ENCODE data around the gene BBS9. TPM values are rescaled to one million over a fixed set of nuclear protein-coding genes. Genes with fewer than 3 reads are reported as not detected.

The BBS9 gene
- total RNA-seq, 2 donors from 2014 or later = 14.2 to 23.6 TPM

DNA sequence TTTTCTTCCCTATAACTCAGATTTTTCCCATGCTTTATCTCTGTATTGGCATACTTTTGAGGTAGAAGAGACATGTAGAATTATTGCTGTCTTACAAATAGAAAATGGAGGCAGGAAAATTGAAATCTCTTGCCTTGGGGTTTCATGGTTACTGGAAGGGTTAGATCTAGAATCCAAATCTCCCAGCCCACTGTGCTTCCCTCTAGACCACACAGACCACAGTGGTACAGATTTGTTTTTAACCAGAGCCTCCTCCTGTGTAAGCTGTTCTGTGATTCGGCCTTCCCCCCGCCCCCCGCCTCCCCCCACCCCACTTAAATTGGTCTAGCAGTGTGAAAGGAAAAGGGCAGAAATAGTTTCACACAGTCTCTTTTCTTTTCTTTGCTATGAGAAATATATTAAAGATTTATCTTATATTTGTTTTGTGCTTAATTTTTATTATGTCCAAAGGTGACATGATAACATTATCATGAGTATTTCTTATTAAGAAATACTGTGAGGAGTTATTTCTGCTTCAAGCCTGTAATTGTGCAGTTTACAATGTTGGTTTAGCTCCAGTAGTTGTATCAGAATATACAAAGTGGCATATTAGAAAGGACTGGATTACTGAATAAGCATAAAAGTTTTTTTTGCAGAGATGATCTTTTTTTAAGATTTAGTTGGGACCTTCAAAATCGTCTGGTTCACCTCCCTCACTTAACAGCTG is 407.2 kb downstream of the BBS9 start:
- 19 to 42% methylated on average over 2 to 4 of the region's 4 CpGs for WGBS, 2 donors
- intact Hi-C loops (cut with DNase I) = no loop called here
- Histone ChIP-seq H3K27me3 (no peaks in the 10 kb centered on the region), H3K36me3 (replicated peaks in 1 of 2; ENCODE audit: insufficient read depth in 1 of 2, low read depth in 2 of 2) (no peaks in the 10 kb centered on the region), H3K4me1 (no peaks in the 10 kb centered on the region), H3K9me3 (peaks cover 0 to 4% (median 0%) of the 10 kb centered on the region in 3 donors), H3K4me3 (no peak overlapping the region), H3K27ac (no peak overlapping the region)
- ATAC-seq = no peak
- DNase-seq = no peak
- TF ChIP-seq, protein P1, sequence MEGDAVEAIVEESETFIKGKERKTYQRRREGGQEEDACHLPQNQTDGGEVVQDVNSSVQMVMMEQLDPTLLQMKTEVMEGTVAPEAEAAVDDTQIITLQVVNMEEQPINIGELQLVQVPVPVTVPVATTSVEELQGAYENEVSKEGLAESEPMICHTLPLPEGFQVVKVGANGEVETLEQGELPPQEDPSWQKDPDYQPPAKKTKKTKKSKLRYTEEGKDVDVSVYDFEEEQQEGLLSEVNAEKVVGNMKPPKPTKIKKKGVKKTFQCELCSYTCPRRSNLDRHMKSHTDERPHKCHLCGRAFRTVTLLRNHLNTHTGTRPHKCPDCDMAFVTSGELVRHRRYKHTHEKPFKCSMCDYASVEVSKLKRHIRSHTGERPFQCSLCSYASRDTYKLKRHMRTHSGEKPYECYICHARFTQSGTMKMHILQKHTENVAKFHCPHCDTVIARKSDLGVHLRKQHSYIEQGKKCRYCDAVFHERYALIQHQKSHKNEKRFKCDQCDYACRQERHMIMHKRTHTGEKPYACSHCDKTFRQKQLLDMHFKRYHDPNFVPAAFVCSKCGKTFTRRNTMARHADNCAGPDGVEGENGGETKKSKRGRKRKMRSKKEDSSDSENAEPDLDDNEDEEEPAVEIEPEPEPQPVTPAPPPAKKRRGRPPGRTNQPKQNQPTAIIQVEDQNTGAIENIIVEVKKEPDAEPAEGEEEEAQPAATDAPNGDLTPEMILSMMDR (IDR thresholded peaks at IDR 0.05) = no peak
- no peak for TF ChIP-seq POLR2A (IDR thresholded peaks at IDR 0.05)

DNA sequence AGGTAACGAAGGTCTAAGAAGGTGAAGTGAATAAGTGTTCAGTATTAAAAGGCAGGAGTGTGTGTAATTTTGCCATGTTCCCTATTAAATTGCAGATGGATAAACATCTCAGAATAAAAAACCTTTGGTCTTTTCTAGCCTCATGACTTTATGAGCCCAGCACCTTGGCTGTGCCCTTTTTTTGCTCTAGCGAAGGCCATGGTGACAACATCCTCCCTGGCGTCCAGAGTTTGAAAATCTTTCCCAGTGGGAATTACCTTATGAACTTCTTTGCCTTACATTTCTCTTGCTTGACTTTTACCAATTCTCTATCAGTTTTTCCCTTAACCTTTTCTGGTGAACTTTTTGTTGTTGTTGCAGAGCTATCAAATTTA is 407.7 kb downstream of the BBS9 start:
- no peak for TF ChIP-seq POLR2A (IDR thresholded peaks at IDR 0.05)
- TF ChIP-seq, protein P1 (IDR thresholded peaks at IDR 0.05) = no peak
- no peaks in the 10 kb centered on the region for H3K36me3 ChIP-seq (replicated peaks in 1 of 2; ENCODE audit: insufficient read depth in 1 of 2, low read depth in 2 of 2)
- ATAC-seq = no peak
- no peak overlapping the region for H3K27ac ChIP-seq
- DNase-seq = no peak
- H3K27me3 ChIP-seq = no peaks in the 10 kb centered on the region
- peaks cover 0 to 4% (median 0%) of the 10 kb centered on the region in 3 donors for H3K9me3 ChIP-seq
- 92 to 95% methylated on average over 3 of the region's 3 CpGs for WGBS, 2 donors
- H3K4me1 ChIP-seq = no peaks in the 10 kb centered on the region
- H3K4me3 ChIP-seq = no peak overlapping the region
- intact Hi-C loops (cut with DNase I) = no loop called here

- Histone ChIP-seq H3K4me3 (no peak overlapping the region), H3K9me3 (peaks cover 0 to 4% (median 0%) of the 10 kb centered on the region in 3 donors), H3K4me1 (no peaks in the 10 kb centered on the region), H3K27ac (no peak overlapping the region), H3K27me3 (no peaks in the 10 kb centered on the region), H3K36me3 (replicated peaks in 1 of 2; ENCODE audit: insufficient read depth in 1 of 2, low read depth in 2 of 2) (no peaks in the 10 kb centered on the region)
- no peak for TF ChIP-seq POLR2A (IDR thresholded peaks at IDR 0.05)
- TF ChIP-seq, protein P1 (IDR thresholded peaks at IDR 0.05) = no peak
- no peak for DNase-seq
- intact Hi-C loops (cut with DNase I) = no loop called here
- WGBS, 2 donors = 93 to 94% methylated on average over 2 of the region's 2 CpGs
- ATAC-seq = no peak
Measured at GRCh38 chr7:33539198-33539597, 409.8 kb downstream of the BBS9 start.

DNA sequence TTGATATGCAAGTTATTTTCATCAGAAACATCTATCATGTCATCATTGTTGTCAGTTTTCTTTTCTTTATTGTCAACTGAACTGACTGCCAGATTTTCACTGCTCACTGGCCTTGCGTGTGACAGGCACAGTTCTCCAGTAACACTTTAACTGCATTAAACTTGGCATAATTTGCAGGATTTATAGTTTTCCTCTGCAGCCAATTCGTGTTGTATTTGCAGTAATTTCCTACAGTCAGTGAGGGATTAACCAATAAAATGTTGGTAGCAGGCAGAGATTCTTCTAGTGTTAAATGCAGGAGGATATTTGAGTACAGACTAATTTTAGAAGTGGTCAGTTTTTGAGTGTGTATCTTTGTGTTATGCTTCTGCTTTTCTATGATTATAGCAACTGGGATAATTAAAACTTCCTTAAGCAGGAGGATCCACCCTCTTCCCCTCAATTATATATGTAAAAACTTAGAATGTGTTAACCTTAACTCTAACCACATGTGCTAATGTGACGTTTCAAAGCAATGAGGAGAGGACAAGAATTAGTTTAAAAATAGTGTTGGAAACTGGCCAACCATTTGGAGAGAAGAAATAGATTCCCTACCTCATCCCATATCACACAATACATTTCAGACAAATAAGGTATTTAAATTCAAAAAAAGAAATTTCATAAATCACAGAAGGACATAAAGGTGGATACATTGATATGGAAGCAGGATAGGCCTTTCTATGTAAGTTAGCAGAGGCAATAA is 410.5 kb downstream of the BBS9 start:
- intact Hi-C loops (cut with DNase I) = no loop called here
- Histone ChIP-seq H3K4me3 (no peak overlapping the region), H3K9me3 (peaks cover 0 to 4% (median 0%) of the 10 kb centered on the region in 3 donors), H3K27ac (no peak overlapping the region), H3K36me3 (replicated peaks in 1 of 2; ENCODE audit: insufficient read depth in 1 of 2, low read depth in 2 of 2) (no peaks in the 10 kb centered on the region), H3K4me1 (no peaks in the 10 kb centered on the region), H3K27me3 (no peaks in the 10 kb centered on the region)
- ATAC-seq = no peak
- 66 to 67% methylated on average over 3 of the region's 3 CpGs for WGBS, 2 donors
- TF ChIP-seq POLR2A (IDR thresholded peaks at IDR 0.05) = no peak
- TF ChIP-seq, protein P1 (IDR thresholded peaks at IDR 0.05) = no peak
- no peak for DNase-seq
